Naive thymus-derived CD8-positive, alpha-beta T cell (primary cell): Measurements from ENCODE around the gene CASP2. TPM values are rescaled to one million over a fixed set of nuclear protein-coding genes. Genes with fewer than 3 reads are reported as not detected.

Source experiments
- ATAC-seq, 2 donors: fragments of 150-1000 bp; cut with Tn5 transposase in 1 of 2; sonication (Bioruptor Pico), chemical (Tn5 transposase) in 1 of 2; 1 replicate in 1 of 2; 2 replicates in 1 of 2; pipeline ENCODE4 v1.10.0; 2021; ENCODE audit warnings: mild to moderate bottlenecking in 2 of 2, moderate library complexity in 2 of 2
- POLR2A ChIA-PET: fragments of 350-600 bp; sonication (Branson Sonifier 250); formaldehyde crosslinking; loops from one replicate; lab custom pipeline; 2021; ENCODE audit warnings: antibody characterized with exemption; lab: Charles Lee
- DNase-seq, 10 donors: peaks; one replicate each; pipeline versions ENCODE4 v3.0.0 to v3.0.0-alpha.2; 2020 to 2022
- H3K27ac Mint-ChIP-seq, 10 donors: one replicate each; pipeline ENCODE4 v1.8.0; 2020 to 2022; ENCODE audit warnings: mild to moderate bottlenecking in 10 of 10, mixed read lengths in 10 of 10, moderate library complexity in 4 of 10, inconsistent platforms in 1 of 10
- H3K27me3 Mint-ChIP-seq, 5 donors: one replicate each; pipeline ENCODE4 v1.8.0; 2021 to 2022; ENCODE audit warnings: mixed read lengths in 5 of 5
- H3K36me3 Mint-ChIP-seq, 3 donors: one replicate each; pipeline ENCODE4 v1.8.0; 2020 to 2022; ENCODE audit warnings: mixed read lengths in 3 of 3, mild to moderate bottlenecking in 2 of 3, inconsistent platforms in 1 of 3
- H3K4me1 Mint-ChIP-seq, 4 donors: one replicate each; pipeline ENCODE4 v1.8.0; 2021 to 2022; ENCODE audit warnings: mixed read lengths in 4 of 4
- H3K4me3 Mint-ChIP-seq, 10 donors: one replicate each; pipeline ENCODE4 v1.8.0; 2020 to 2022; ENCODE audit warnings: mild to moderate bottlenecking in 10 of 10, mixed read lengths in 10 of 10, moderate library complexity in 6 of 10, inconsistent platforms in 1 of 10
- H3K9me3 Mint-ChIP-seq, 9 donors: one replicate each; pipeline ENCODE4 v1.8.0; 2020 to 2022; ENCODE audit warnings: mixed read lengths in 9 of 9, mild to moderate bottlenecking in 3 of 9, inconsistent platforms in 1 of 9, moderate library complexity in 1 of 9
- polyA plus RNA-seq, 3 donors: library from polyadenylated mRNA; unstranded; fragments of 300-500 nt; fragmentation: Illumina TruSeq; gene quantifications; one replicate each; pipeline ENCODE4 v1.2.3, GENCODE V29; 2021
- total RNA-seq, 8 experiments: library from RNA in 2 of 8; stranded (reverse) in 2 of 8; gene quantifications; one replicate each; pipeline ENCODE4 v1.2.3 and lab custom pipeline; 2021 to 2026

Gene CASP2
- total and polyA plus RNA-seq, 5 experiments from 2014 or later: 12.1 to 68.2 (median 22.0) TPM

DNA sequence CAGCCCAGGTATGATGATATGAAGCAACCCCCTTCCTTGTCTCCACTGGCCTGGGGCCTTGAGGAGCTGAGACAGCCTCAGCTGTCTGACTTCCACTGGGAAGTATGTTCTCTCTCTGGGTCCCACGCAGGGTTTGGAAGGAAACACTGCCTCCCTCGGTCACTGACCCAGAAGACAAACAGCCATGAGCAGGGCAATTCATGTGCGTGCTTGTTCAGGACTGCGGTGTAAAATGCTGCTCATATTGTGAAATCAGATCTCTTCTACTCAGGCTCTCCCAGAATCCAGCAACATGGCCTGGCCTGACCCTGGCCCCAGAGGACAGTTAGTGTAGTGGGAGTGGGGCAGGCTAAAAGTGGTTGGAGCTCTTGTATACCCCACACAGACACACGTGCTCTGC, 30.5 kb downstream of the CASP2 start:
- Mint-ChIP-seq H3K27ac (no peak overlapping the region), H3K9me3 (no peaks in the 10 kb centered on the region), H3K27me3 (peaks cover 0 to 5% (median 0%) of the 10 kb centered on the region in 5 donors), H3K36me3 (no peaks in the 10 kb centered on the region), H3K4me1 (peaks cover 0 to 6% (median under 1%) of the 10 kb centered on the region in 4 donors), H3K4me3 (no peak overlapping the region)
- ATAC-seq (no peak), DNase-seq (no peak)
- POLR2A ChIA-PET: interaction anchor here (1.1 kb wide), 1 partner anchor 9 kb away, joined by 3 read pairs; no protein-coding TSS in a partner anchor

DNA sequence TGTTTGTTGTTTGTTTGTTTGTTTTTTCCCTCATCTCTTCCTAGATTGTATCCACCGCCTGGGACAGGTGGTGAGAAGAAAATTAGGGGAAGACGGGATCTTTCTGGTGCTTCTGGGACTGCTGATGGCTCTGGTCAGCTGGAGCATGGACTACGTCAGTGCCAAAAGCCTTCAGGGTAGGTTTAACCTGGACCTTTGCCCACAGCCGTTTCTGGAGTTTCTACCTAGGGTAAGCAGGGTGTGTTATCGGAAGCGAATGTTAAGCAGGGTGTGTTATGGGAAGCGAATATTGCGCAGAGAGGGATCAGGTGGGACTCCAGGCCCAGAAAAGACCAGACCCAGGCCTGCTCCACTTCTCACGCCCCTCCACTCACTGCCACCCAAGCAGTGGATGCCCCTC, 32.5 kb downstream of the CASP2 start:
- H3K27ac Mint-ChIP-seq: peak overlapping the region in 1 of 10 donors; percentile 17

GRCh38 chr7:143321242-143321641, 33.1 kb downstream of the CASP2 start:
- H3K36me3 Mint-ChIP-seq: no peaks in the 10 kb centered on the region
- POLR2A ChIA-PET: interaction anchor here (0.7 kb wide), 1 partner anchor 14 kb away, joined by 6 read pairs; no protein-coding TSS in a partner anchor

More for the DNA sequence above, 32.5 kb downstream of the CASP2 start:
- H3K9me3 Mint-ChIP-seq: no peaks in the 10 kb centered on the region
- no peaks in the 10 kb centered on the region for H3K36me3 Mint-ChIP-seq
- peaks cover 7 to 11% (median 7%) of the 10 kb centered on the region in 4 donors for H3K4me1 Mint-ChIP-seq
- peaks cover 0 to 9% (median 0%) of the 10 kb centered on the region in 5 donors for H3K27me3 Mint-ChIP-seq
- no peak overlapping the region for H3K4me3 Mint-ChIP-seq
- DNase-seq (no peak), ATAC-seq (no peak)
- POLR2A ChIA-PET: no interaction called here

GRCh38 chr7:143321734-143322133, 33.6 kb downstream of the CASP2 start:
- Mint-ChIP-seq H3K9me3 (no peaks in the 10 kb centered on the region), H3K27me3 (peaks cover 0 to 9% (median 0%) of the 10 kb centered on the region in 5 donors), H3K4me3 (no peak overlapping the region), H3K4me1 (peaks cover 8 to 15% (median 12%) of the 10 kb centered on the region in 4 donors), H3K36me3 (no peaks in the 10 kb centered on the region), H3K27ac (no peak overlapping the region)
- ATAC-seq (peak in 1 of 2 donors; percentile 39), DNase-seq (no peak)
- POLR2A ChIA-PET: interaction anchor here (0.7 kb wide), 1 partner anchor 15 kb away, joined by 6 read pairs; no protein-coding TSS in a partner anchor

More at GRCh38 chr7:143321242-143321641, 33.1 kb downstream of the CASP2 start:
- Mint-ChIP-seq H3K4me3 (no peak overlapping the region), H3K9me3 (no peaks in the 10 kb centered on the region), H3K27ac (no peak overlapping the region), H3K4me1 (peaks cover 8 to 12% (median 11%) of the 10 kb centered on the region in 4 donors), H3K27me3 (peaks cover 0 to 9% (median 0%) of the 10 kb centered on the region in 5 donors)
- DNase-seq (no peak), ATAC-seq (no peak)

DNA sequence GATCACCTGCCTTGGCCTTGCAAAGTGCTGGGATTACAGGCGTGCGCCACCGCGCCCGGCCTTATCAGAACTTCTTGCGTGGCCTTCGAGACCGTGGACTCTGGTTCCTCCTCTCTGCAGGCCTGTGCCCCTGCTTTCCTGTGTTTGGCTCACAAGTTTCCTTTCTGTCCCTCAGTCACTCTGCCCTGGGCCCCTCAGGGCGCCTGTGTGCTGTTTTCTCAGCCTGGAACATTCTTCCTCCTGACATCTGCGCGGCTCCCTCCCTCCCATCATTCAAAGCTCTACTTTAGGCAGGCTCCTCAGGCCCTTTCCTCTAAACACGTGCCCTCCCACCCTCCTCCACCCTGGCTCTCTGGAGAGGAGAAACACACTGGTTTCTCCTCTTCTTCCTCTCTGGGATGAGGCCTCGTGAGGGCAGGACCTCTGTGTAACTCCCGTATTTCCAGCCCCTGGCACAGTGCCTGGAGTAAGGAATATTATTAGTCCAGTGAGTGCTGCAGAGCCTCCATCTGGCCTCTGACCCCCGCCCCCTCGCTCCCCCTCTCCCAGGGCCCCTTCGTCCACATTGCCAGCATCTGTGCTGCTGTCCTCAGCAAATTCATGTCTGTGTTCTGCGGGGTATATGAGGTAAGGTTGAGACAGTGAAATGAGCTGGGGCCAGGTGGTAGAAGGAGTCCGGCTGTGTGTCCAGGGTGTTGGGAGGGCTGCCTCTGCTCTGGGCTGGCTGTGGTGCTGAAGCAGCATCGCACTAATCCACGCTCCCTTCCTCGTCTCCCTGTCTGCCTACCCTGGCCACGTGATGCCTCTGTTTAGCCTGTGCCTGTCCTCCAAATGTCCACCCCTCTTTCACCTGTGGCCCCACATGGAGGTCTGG, 34.8 kb downstream of the CASP2 start:
- no peaks in the 10 kb centered on the region for H3K36me3 Mint-ChIP-seq
- H3K27ac Mint-ChIP-seq: peak overlapping the region in 2 of 10 donors; percentile 40 to 61
- peaks cover 8 to 16% (median 12%) of the 10 kb centered on the region in 4 donors for H3K4me1 Mint-ChIP-seq
- no peak overlapping the region for H3K4me3 Mint-ChIP-seq
- H3K27me3 Mint-ChIP-seq: peaks cover 0 to 9% (median 0%) of the 10 kb centered on the region in 5 donors
- no peaks in the 10 kb centered on the region for H3K9me3 Mint-ChIP-seq
- DNase-seq: no peak
- ATAC-seq: no peak
- POLR2A ChIA-PET: no interaction called here

DNA sequence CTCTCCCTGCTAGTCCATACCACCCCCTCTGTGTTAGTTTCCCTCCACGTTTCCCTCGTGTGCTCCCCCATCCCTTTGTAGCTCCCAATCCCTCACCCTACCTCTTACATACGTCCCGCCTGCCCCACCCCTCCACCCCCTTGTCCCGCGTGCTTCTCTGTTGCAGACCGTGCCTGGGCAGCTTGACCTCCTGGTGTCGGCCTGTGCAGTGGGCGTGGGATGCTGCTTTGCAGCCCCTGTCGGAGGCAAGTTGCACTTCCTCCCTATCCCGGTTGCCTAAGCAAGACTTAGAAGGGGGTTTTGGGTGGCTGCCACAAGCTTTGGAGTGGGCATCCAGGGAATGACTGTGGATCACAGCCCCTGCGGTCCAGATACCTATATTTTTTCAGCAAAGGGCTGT, 35.5 kb downstream of the CASP2 start:
- no peak for DNase-seq
- no peaks in the 10 kb centered on the region for H3K9me3 Mint-ChIP-seq
- POLR2A ChIA-PET: no interaction called here
- H3K36me3 Mint-ChIP-seq: no peaks in the 10 kb centered on the region
- peaks cover 8 to 17% (median 12%) of the 10 kb centered on the region in 4 donors for H3K4me1 Mint-ChIP-seq
- H3K4me3 Mint-ChIP-seq: no peak overlapping the region
- H3K27ac Mint-ChIP-seq: peak overlapping the region in 1 of 10 donors; percentile 33
- H3K27me3 Mint-ChIP-seq: peaks cover 0 to 9% (median 0%) of the 10 kb centered on the region in 5 donors
- no peak for ATAC-seq

DNA sequence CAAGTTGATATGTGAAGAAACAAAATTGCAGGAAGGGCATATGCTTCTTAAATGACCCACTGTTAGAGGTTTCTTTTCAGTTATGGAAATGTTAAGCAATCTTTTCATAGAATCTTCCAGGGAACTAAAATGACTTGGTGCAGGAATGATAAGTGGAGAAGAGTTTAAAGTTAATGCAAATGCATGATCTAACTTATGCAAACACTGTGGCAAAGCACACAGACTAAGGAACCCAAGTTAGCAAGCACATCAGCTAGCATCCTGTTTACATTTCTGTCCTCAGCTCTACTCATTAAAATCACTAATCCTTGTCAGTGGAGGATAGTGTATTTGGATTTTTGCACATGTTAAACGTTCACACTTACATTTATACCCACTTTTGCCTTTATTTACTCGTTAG, 37.1 kb downstream of the CASP2 start:
- Mint-ChIP-seq H3K27me3 (peaks cover 0 to 9% (median 0%) of the 10 kb centered on the region in 5 donors), H3K9me3 (no peaks in the 10 kb centered on the region), H3K36me3 (no peaks in the 10 kb centered on the region), H3K27ac (peak overlapping the region in 2 of 10 donors; percentile 51 to 77), H3K4me3 (no peak overlapping the region), H3K4me1 (peaks cover 8 to 17% (median 12%) of the 10 kb centered on the region in 4 donors)
- POLR2A ChIA-PET: interaction anchor here (1.1 to 1.8 kb wide), 2 partner anchors 13 to 59 kb away, joined by 3 to 5 read pairs; no protein-coding TSS in a partner anchor
- DNase-seq (no peak), ATAC-seq (no peak)

GRCh38 chr7:143327903-143328302, 39.8 kb downstream of the CASP2 start:
- Mint-ChIP-seq H3K9me3 (no peaks in the 10 kb centered on the region), H3K27ac (peak overlapping the region in 1 of 10 donors; percentile 15), H3K4me3 (no peak overlapping the region), H3K36me3 (no peaks in the 10 kb centered on the region), H3K27me3 (peaks cover 0 to 5% (median 0%) of the 10 kb centered on the region in 5 donors), H3K4me1 (peaks cover 8 to 14% (median 11%) of the 10 kb centered on the region in 4 donors)
- ATAC-seq (no peak), DNase-seq (no peak)
- POLR2A ChIA-PET: interaction anchor here (0.7 kb wide), 1 partner anchor 89 kb away, joined by 3 read pairs; no protein-coding TSS in a partner anchor

DNA sequence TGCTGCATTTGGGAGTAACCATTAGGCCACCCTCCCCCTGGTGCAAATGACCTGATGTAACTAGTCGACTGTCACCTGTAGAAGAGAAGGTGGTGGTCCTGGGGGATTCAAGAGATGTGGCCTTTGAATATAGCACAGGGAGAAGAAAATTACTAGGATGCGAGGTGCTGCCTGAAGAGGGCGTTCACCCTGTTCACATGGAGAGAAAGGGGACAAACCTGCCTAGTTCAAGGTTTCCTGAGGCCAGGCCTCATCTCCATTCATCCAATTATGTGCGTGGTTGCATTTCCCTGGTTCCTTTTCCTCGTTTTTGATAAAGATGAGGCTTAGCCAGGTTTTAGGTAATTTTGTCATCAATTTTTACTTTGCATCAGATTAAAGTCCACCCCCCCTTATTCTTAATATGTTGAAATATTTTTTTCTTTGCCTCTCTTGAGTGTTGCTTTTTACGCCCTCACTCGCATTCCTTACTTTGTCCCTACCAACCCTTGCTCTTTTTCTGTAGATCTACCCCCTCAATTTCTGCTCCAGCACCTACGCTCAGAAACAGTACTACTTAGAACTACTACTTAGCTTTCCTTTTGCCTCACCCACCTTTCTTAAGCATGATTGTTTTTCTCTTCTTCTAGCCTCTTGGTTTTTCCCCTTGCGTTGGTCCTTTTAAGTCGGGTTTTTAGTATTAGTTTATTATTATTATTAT, 41.5 kb downstream of the CASP2 start:
- H3K4me3 Mint-ChIP-seq: no peak overlapping the region
- no peak overlapping the region for H3K27ac Mint-ChIP-seq
- H3K9me3 Mint-ChIP-seq: no peaks in the 10 kb centered on the region
- DNase-seq: no peak
- no peak for ATAC-seq
- H3K27me3 Mint-ChIP-seq: peaks cover 0 to under 1% (median 0%) of the 10 kb centered on the region in 5 donors
- H3K4me1 Mint-ChIP-seq: peaks cover 8 to 14% (median 11%) of the 10 kb centered on the region in 4 donors
- POLR2A ChIA-PET: no interaction called here
- H3K36me3 Mint-ChIP-seq: no peaks in the 10 kb centered on the region

DNA sequence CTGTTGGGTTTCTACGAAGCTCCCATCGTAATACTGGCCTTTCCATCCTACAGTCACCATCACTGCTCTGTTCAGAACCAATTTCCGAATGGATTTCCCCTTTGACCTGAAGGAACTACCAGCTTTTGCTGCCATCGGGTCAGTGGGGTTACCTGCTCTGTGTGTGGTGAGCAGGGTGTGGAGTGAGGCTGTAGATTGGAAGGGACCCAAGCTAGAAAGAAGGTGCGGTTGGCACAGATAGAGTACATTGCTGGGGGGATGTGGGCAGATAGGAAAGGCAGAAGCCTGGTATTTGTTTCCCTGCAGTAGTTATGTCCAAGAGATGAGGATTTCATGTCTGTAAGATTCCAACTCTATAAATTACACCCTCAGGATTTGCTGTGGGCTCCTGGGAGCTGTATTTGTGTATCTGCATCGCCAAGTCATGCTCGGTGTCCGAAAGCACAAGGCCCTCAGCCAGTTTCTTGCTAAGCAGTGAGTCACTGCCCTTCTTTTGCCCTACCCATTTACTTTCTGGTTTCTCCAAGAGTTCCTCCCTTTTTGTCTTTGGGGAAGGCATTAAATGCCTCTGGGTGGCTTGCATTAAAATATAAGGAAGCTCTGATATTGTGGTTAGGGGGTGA, 43.1 kb downstream of the CASP2 start:
- Mint-ChIP-seq H3K9me3 (no peaks in the 10 kb centered on the region), H3K27ac (no peak overlapping the region), H3K4me3 (no peak overlapping the region), H3K36me3 (no peaks in the 10 kb centered on the region), H3K27me3 (peaks cover 0 to 5% (median 0%) of the 10 kb centered on the region in 5 donors), H3K4me1 (peaks cover 0 to 5% (median under 1%) of the 10 kb centered on the region in 4 donors)
- ATAC-seq (no peak), DNase-seq (no peak)
- POLR2A ChIA-PET: interaction anchor here (0.6 kb wide), 1 partner anchor 49 kb away, joined by 4 read pairs; no protein-coding TSS in a partner anchor

DNA sequence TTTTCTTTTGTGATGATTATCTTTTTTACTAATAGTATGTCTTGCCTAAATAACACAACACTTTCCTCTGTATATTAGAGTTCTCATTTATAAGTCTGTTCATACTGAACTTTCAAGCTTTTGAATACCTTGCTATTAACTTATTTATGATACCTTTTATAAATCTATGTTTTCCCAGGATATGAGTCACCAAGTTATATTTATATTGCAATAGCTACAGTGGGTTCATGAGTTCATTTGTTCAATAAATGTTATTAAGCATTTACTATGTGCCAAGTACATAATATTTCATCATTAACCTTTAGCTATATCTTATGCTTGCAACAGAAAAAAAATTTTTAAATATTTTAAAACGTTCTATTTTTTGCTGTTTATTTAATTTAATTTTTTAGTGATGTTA, 46.1 kb downstream of the CASP2 start:
- H3K4me3 Mint-ChIP-seq: no peak overlapping the region
- POLR2A ChIA-PET: no interaction called here
- no peak for DNase-seq
- H3K9me3 Mint-ChIP-seq: no peaks in the 10 kb centered on the region
- H3K27me3 Mint-ChIP-seq: peaks cover 0 to 10% (median 4%) of the 10 kb centered on the region in 5 donors
- ATAC-seq: no peak
- no peaks in the 10 kb centered on the region for H3K36me3 Mint-ChIP-seq
- H3K27ac Mint-ChIP-seq: no peak overlapping the region
- peaks cover 0 to 6% (median 0%) of the 10 kb centered on the region in 4 donors for H3K4me1 Mint-ChIP-seq

- DNase-seq (no peak), ATAC-seq (no peak)
- H3K4me3 Mint-ChIP-seq: no peak overlapping the region
- POLR2A ChIA-PET: interaction anchor here (0.6 to 1.0 kb wide), 4 partner anchors 23 to 135 kb away, joined by 3 to 7 read pairs (median 4); partner anchors contain the start of gene TAS2R40
- no peak overlapping the region for H3K27ac Mint-ChIP-seq
- H3K36me3 Mint-ChIP-seq: no peaks in the 10 kb centered on the region
- H3K4me1 Mint-ChIP-seq: peaks cover 0 to 6% (median 0%) of the 10 kb centered on the region in 4 donors
- H3K9me3 Mint-ChIP-seq: no peaks in the 10 kb centered on the region
- peaks cover 4 to 19% (median 9%) of the 10 kb centered on the region in 5 donors for H3K27me3 Mint-ChIP-seq
These were observed 49.1 kb downstream of the CASP2 start for GRCh38 chr7:143337216-143337615.
